ENCODE data around the gene EYA2.

GRCh38 chr20:46962452-46963195 is 68.0 kb downstream of the EYA2 start:
- TF ChIP-seq CTCF (IDR thresholded peaks at IDR 0.05) (no peak), EZH2 (IDR thresholded peaks at IDR 0.05; ENCODE audit: borderline replicate concordance, insufficient read depth, low read depth, low read length, poor library complexity, severe bottlenecking) (no peak)

Measured in B cell (primary cell).